Right cardiac atrium (tissue), 5 donors: ENCODE measurements around the gene C1QTNF12. TPM values are rescaled to one million over a fixed set of nuclear protein-coding genes. Genes with fewer than 3 reads are reported as not detected.

Source experiments
- microRNA-seq, 2 donors: library from miRNA; unstranded; fragments of <30 nt; microRNA quantifications; one replicate each; pipeline ENCODE4 v1.2.0, GENCODE V29; 2020 to 2021
- polyA plus RNA-seq: library from polyadenylated mRNA; stranded (reverse); fragments of 200-250 nt; gene quantifications from one replicate; pipeline ENCODE4 v1.2.3, GENCODE V29; 2013
- total RNA-seq, 4 donors: library from RNA; stranded (reverse); fragmentation: NEBNext Ultra II Directional; extraction: Animal tissue kit (Norgen Biotek cat#: 25700); gene quantifications; one replicate each; pipeline ENCODE4 v1.2.1, GENCODE V29; 2021
- donor health status: healthy with polysubstance abuse.
- donor health status: DM: no; HTN: yes; CAD: no.
- donor health status: DM: no; HTN: no; CAD: no.
- donor health status: DM: no; HTN: yes; CAD: no; lungs with severe emphysema.
- donor health status: DM: yes; HTN: yes; CAD: no.

The C1QTNF12 gene
- total and polyA plus RNA-seq, 5 donors = 0.36 to 2.4 (median 1.0) TPM; not detected in 1

Small RNA genes lying within 50 kb of the gene (microRNA-seq; reads per million reads assigned to microRNA genes)
- gene MIR6726 = 0.54 to 1.7 reads per million in 2 donors

Other genes with a start within 250 kb of the C1QTNF12 start
- 10 to 100 TPM; 37.3 to 62.5 (median 38.6) TPM for gene HES4, start 246.6 kb downstream of the C1QTNF12 start, total RNA-seq
- 25.7 TPM for gene HES4, start 246.6 kb downstream of the C1QTNF12 start, polyA plus RNA-seq
- gene ISG15, start 233.2 kb downstream of the C1QTNF12 start, total RNA-seq = 10 to 100 TPM; 16.1 to 36.4 (median 21.6) TPM
- gene ISG15, start 233.2 kb downstream of the C1QTNF12 start, polyA plus RNA-seq = 65.5 TPM
- gene AGRN, start 226.6 kb downstream of the C1QTNF12 start, total RNA-seq = 10 to 100 TPM; 17.1 to 26.4 (median 21.4) TPM
- gene AGRN, start 226.6 kb downstream of the C1QTNF12 start, polyA plus RNA-seq = 12.0 TPM
- not detected for gene RNF223, start 172.4 kb downstream of the C1QTNF12 start, total RNA-seq
- gene RNF223, start 172.4 kb downstream of the C1QTNF12 start, polyA plus RNA-seq = not detected
- gene C1orf159, start 130.6 kb downstream of the C1QTNF12 start, total RNA-seq = 1 to 10 TPM; 4.9 to 5.6 (median 5.4) TPM
- gene C1orf159, start 130.6 kb downstream of the C1QTNF12 start, polyA plus RNA-seq = 6.8 TPM
- gene TTLL10, start 72.8 kb downstream of the C1QTNF12 start, total RNA-seq = not detected
- gene TTLL10, start 72.8 kb downstream of the C1QTNF12 start, polyA plus RNA-seq = 0.09 TPM
- gene TNFRSF18, start 40.1 kb downstream of the C1QTNF12 start, total RNA-seq = under 1 TPM in 1 of 4 donors, not detected in 3; 0.38 TPM
- gene TNFRSF18, start 40.1 kb downstream of the C1QTNF12 start, polyA plus RNA-seq = 0.14 TPM
- 1 to 10 TPM; 1.0 to 2.0 (median 1.2) TPM for gene TNFRSF4, start 32.6 kb downstream of the C1QTNF12 start, total RNA-seq
- gene TNFRSF4, start 32.6 kb downstream of the C1QTNF12 start, polyA plus RNA-seq = 2.3 TPM
- gene SDF4, start 14.7 kb downstream of the C1QTNF12 start, total RNA-seq = 100 to 1,000 TPM; 156 to 215 (median 168) TPM
- gene SDF4, start 14.7 kb downstream of the C1QTNF12 start, polyA plus RNA-seq = 165 TPM
- 10 to 100 TPM; 10.2 to 13.3 (median 12.0) TPM for gene B3GALT6, start 14.5 kb downstream of the C1QTNF12 start, total RNA-seq
- gene B3GALT6, start 14.5 kb downstream of the C1QTNF12 start, polyA plus RNA-seq = 9.1 TPM
- 10 to 100 TPM; 34.9 to 41.2 (median 37.1) TPM for gene UBE2J2, start 27.1 kb upstream of the C1QTNF12 start, total RNA-seq
- 38.4 TPM for gene UBE2J2, start 27.1 kb upstream of the C1QTNF12 start, polyA plus RNA-seq
- gene SCNN1D, start 33.7 kb upstream of the C1QTNF12 start, total RNA-seq = 1 to 10 TPM; 2.7 to 6.2 (median 4.8) TPM
- 3.4 TPM for gene SCNN1D, start 33.7 kb upstream of the C1QTNF12 start, polyA plus RNA-seq
- gene ACAP3, start 61.2 kb upstream of the C1QTNF12 start, total RNA-seq = 10 to 100 TPM; 33.1 to 61.8 (median 42.8) TPM
- 37.4 TPM for gene ACAP3, start 61.2 kb upstream of the C1QTNF12 start, polyA plus RNA-seq
- gene PUSL1, start 61.9 kb upstream of the C1QTNF12 start, total RNA-seq = 10 to 100 TPM; 11.3 to 14.1 (median 12.5) TPM
- 13.1 TPM for gene PUSL1, start 61.9 kb upstream of the C1QTNF12 start, polyA plus RNA-seq
- gene INTS11, start 77.9 kb upstream of the C1QTNF12 start, total RNA-seq = 10 to 100 TPM; 53.1 to 61.7 (median 58.7) TPM
- gene INTS11, start 77.9 kb upstream of the C1QTNF12 start, polyA plus RNA-seq = 70.3 TPM
- 10 to 100 TPM; 24.0 to 29.0 (median 27.0) TPM for gene CPTP, start 78.1 kb upstream of the C1QTNF12 start, total RNA-seq
- 53.9 TPM for gene CPTP, start 78.1 kb upstream of the C1QTNF12 start, polyA plus RNA-seq
- gene TAS1R3, start 84.6 kb upstream of the C1QTNF12 start, total RNA-seq = under 1 TPM; 0.33 to 0.51 (median 0.38) TPM
- 0.66 TPM for gene TAS1R3, start 84.6 kb upstream of the C1QTNF12 start, polyA plus RNA-seq
- 10 to 100 TPM; 64.4 to 87.4 (median 66.3) TPM for gene DVL1, start 102.7 kb upstream of the C1QTNF12 start, total RNA-seq
- gene DVL1, start 102.7 kb upstream of the C1QTNF12 start, polyA plus RNA-seq = 70.0 TPM
- gene MXRA8, start 111.8 kb upstream of the C1QTNF12 start, total RNA-seq = 10 to 100 TPM; 21.9 to 38.8 (median 36.3) TPM
- 39.5 TPM for gene MXRA8, start 111.8 kb upstream of the C1QTNF12 start, polyA plus RNA-seq
- gene AURKAIP1, start 128.5 kb upstream of the C1QTNF12 start, total RNA-seq = 100 to 1,000 TPM; 175 to 210 (median 188) TPM
- 331 TPM for gene AURKAIP1, start 128.5 kb upstream of the C1QTNF12 start, polyA plus RNA-seq
- gene CCNL2, start 152.6 kb upstream of the C1QTNF12 start, total RNA-seq = 10 to 100 TPM; 61.2 to 83.1 (median 67.2) TPM
- 81.7 TPM for gene CCNL2, start 152.6 kb upstream of the C1QTNF12 start, polyA plus RNA-seq
- gene MRPL20, start 160.6 kb upstream of the C1QTNF12 start, total RNA-seq = 100 to 1,000 TPM; 121 to 144 (median 132) TPM
- 190 TPM for gene MRPL20, start 160.6 kb upstream of the C1QTNF12 start, polyA plus RNA-seq
- gene ANKRD65, start 174.6 kb upstream of the C1QTNF12 start, total RNA-seq = 1 to 10 TPM; 1.6 to 3.6 (median 2.9) TPM
- 4.5 TPM for gene ANKRD65, start 174.6 kb upstream of the C1QTNF12 start, polyA plus RNA-seq
- 10 to 100 TPM; 25.0 to 38.6 (median 25.6) TPM for gene VWA1, start 189.0 kb upstream of the C1QTNF12 start, total RNA-seq
- 17.3 TPM for gene VWA1, start 189.0 kb upstream of the C1QTNF12 start, polyA plus RNA-seq
- gene ATAD3C, start 203.0 kb upstream of the C1QTNF12 start, total RNA-seq = 1 to 10 TPM; 1.3 to 3.4 (median 2.2) TPM
- 0.52 TPM for gene ATAD3C, start 203.0 kb upstream of the C1QTNF12 start, polyA plus RNA-seq
- 10 to 100 TPM in 1 of 4 donors, 1 to 10 TPM in 3; 5.6 to 11.4 (median 8.8) TPM for gene ATAD3B, start 225.0 kb upstream of the C1QTNF12 start, total RNA-seq
- 8.3 TPM for gene ATAD3B, start 225.0 kb upstream of the C1QTNF12 start, polyA plus RNA-seq